Esophagus squamous epithelium (tissue), 4 donors: ENCODE measurements around the gene DNER.

ENCODE experiments used
- POLR2A ChIP-seq, 4 donors: fragments of 450-650 bp; IDR thresholded peaks; one replicate each; pipeline ENCODE4 v1.6.1; 2017; ENCODE audit warnings: antibody characterized with exemption in 4 of 4, mild to moderate bottlenecking in 4 of 4, moderate library complexity in 3 of 4
- TF ChIP-seq, protein P1 (sequence below), 6 experiments: fragments of 450-650 bp in 4 of 6; fragments of 200-600 bp in 2 of 6; sonication (generic) in 2 of 6; IDR thresholded peaks; one replicate each; pipeline ENCODE4 v1.5.1; 2016 to 2019; ENCODE audit warnings: antibody characterized with exemption in 6 of 6, mild to moderate bottlenecking in 4 of 6, moderate library complexity in 4 of 6

DNA sequence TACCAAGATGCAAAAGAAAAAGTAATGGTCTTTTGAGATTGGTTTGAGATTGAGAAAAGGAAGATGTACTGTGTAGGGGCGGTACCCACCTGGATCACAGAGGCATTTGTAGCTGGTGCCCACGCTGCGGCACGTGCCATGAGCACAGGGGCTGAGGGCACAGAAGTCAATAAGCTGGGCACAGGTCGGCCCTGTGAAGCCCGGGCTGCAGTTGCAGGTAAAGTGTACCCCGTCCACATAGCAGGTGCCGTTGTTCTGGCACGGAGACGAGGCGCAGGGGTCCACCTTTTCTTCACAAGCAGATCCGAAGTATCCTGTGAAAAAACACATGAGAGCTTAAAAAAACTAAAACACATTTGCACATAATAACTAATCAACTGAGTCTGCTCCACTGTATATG is 267.1 kb downstream of the DNER start:
- TF ChIP-seq, protein P1, sequence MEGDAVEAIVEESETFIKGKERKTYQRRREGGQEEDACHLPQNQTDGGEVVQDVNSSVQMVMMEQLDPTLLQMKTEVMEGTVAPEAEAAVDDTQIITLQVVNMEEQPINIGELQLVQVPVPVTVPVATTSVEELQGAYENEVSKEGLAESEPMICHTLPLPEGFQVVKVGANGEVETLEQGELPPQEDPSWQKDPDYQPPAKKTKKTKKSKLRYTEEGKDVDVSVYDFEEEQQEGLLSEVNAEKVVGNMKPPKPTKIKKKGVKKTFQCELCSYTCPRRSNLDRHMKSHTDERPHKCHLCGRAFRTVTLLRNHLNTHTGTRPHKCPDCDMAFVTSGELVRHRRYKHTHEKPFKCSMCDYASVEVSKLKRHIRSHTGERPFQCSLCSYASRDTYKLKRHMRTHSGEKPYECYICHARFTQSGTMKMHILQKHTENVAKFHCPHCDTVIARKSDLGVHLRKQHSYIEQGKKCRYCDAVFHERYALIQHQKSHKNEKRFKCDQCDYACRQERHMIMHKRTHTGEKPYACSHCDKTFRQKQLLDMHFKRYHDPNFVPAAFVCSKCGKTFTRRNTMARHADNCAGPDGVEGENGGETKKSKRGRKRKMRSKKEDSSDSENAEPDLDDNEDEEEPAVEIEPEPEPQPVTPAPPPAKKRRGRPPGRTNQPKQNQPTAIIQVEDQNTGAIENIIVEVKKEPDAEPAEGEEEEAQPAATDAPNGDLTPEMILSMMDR (IDR thresholded peaks at IDR 0.05), result no peak
- TF ChIP-seq POLR2A (IDR thresholded peaks at IDR 0.05), result no peak
